Activated CD8-positive, alpha-beta T cell treated with anti-CD3 and anti-CD28 coated beads for 36 hours (primary cell): Measurements from ENCODE around the gene CSRNP3. TPM values are rescaled to one million over a fixed set of nuclear protein-coding genes. Genes with fewer than 3 reads are reported as not detected.

Experiments
- ATAC-seq: fragments of 200-7000 bp; cut with Tn5 transposase; one replicate; pipeline ENCODE4 v1.10.0; 2021; ENCODE audit warnings: mild to moderate bottlenecking, moderate library complexity
- CTCF ChIA-PET: fragments of 350-600 bp; sonication (Branson Sonifier 250); formaldehyde crosslinking; loops from one replicate; lab custom pipeline; 2021; ENCODE audit warnings: antibody characterized with exemption; lab: Charles Lee
- POLR2A ChIA-PET: fragments of 350-600 bp; sonication (Branson Sonifier 250); formaldehyde crosslinking; loops from one replicate; lab custom pipeline; 2021; ENCODE audit warnings: antibody characterized with exemption; lab: Charles Lee
- DNase-seq: peaks from one replicate; pipeline ENCODE4 v3.0.0-alpha.2; 2020
- H3K27ac Mint-ChIP-seq: one replicate; pipeline ENCODE4 v1.8.0; 2021; ENCODE audit warnings: mild to moderate bottlenecking, mixed read lengths
- H3K27me3 Mint-ChIP-seq: one replicate; pipeline ENCODE4 v1.8.0; 2021; ENCODE audit warnings: mixed read lengths
- H3K36me3 Mint-ChIP-seq: one replicate; pipeline ENCODE4 v1.8.0; 2021; ENCODE audit warnings: low read depth, mixed read lengths
- H3K4me1 Mint-ChIP-seq: one replicate; pipeline ENCODE4 v1.8.0; 2021; ENCODE audit warnings: low read depth, mixed read lengths
- H3K4me3 Mint-ChIP-seq: one replicate; pipeline ENCODE4 v1.8.0; 2021; ENCODE audit warnings: mild to moderate bottlenecking, moderate library complexity, mixed read lengths
- H3K9me3 Mint-ChIP-seq: one replicate; pipeline ENCODE4 v1.8.0; 2021; ENCODE audit warnings: mixed read lengths
- CTCF ChIP-seq: fragments of 200-600 bp; IDR thresholded peaks from one replicate; pipeline ENCODE4 v1.8.0; 2022; ENCODE audit warnings: antibody characterized with exemption, mild to moderate bottlenecking
- intact Hi-C: fragments of 100-400 bp; cut with micrococcal nuclease; formaldehyde crosslinking; loops from one replicate; pipeline ENCODE4 v1.10.0; 2022
- total RNA-seq, 2 experiments: library from RNA; stranded (reverse); gene quantifications; one replicate each; pipeline ENCODE4 v1.2.3, GENCODE V29; 2021

CSRNP3 gene
- total RNA-seq, 2 experiments from 2014 or later, result not detected

GRCh38 chr2:165466386-165466785 lies 3.1 kb upstream of the CSRNP3 start:
- Mint-ChIP-seq H3K36me3 (no peaks in the 10 kb centered on the region), H3K4me3 (no peak overlapping the region), H3K27me3 (peaks cover 2% of the 10 kb centered on the region), H3K4me1 (no peaks in the 10 kb centered on the region), H3K27ac (no peak overlapping the region), H3K9me3 (no peaks in the 10 kb centered on the region)
- DNase-seq (no peak), ATAC-seq (no peak)
- ChIA-PET CTCF (no interaction called here), POLR2A (no interaction called here)
- TF ChIP-seq CTCF, result no peak
- intact Hi-C loops, result no loop called here

GRCh38 chr2:165467921-165468320 lies 1.6 kb upstream of the CSRNP3 start:
- peaks cover 2% of the 10 kb centered on the region for H3K27me3 Mint-ChIP-seq
- no peaks in the 10 kb centered on the region for H3K9me3 Mint-ChIP-seq
- POLR2A ChIA-PET, result no interaction called here
- no peaks in the 10 kb centered on the region for H3K36me3 Mint-ChIP-seq
- intact Hi-C loops, result no loop called here
- ATAC-seq (no peak), DNase-seq (no peak)
- no peaks in the 10 kb centered on the region for H3K4me1 Mint-ChIP-seq
- no peak overlapping the region for H3K27ac Mint-ChIP-seq
- H3K4me3 Mint-ChIP-seq, result no peak overlapping the region
- TF ChIP-seq CTCF, result no peak
- CTCF ChIA-PET, result no interaction called here

- ChIA-PET POLR2A (no interaction called here), CTCF (no interaction called here)
- H3K36me3 Mint-ChIP-seq, result no peaks in the 10 kb centered on the region
- no peaks in the 10 kb centered on the region for H3K9me3 Mint-ChIP-seq
- H3K4me1 Mint-ChIP-seq, result no peaks in the 10 kb centered on the region
- ATAC-seq (no peak), DNase-seq (no peak)
- no peak for TF ChIP-seq CTCF
- no peak overlapping the region for H3K4me3 Mint-ChIP-seq
- H3K27ac Mint-ChIP-seq, result no peak overlapping the region
- intact Hi-C loops, result no loop called here
- peaks cover 4% of the 10 kb centered on the region for H3K27me3 Mint-ChIP-seq
These were observed 863 bp downstream of the CSRNP3 start for GRCh38 chr2:165470361-165470760.

GRCh38 chr2:165471349-165471950 lies 2.0 kb downstream of the CSRNP3 start:
- Mint-ChIP-seq H3K4me3 (no peak overlapping the region), H3K9me3 (no peaks in the 10 kb centered on the region), H3K4me1 (no peaks in the 10 kb centered on the region), H3K36me3 (no peaks in the 10 kb centered on the region), H3K27me3 (peaks cover 5% of the 10 kb centered on the region), H3K27ac (no peak overlapping the region)
- ChIA-PET POLR2A (no interaction called here), CTCF (no interaction called here)
- no peak for TF ChIP-seq CTCF
- no peak for DNase-seq
- ATAC-seq, result no peak
- intact Hi-C loops, result no loop called here

GRCh38 chr2:165472922-165473321 lies 3.4 kb downstream of the CSRNP3 start:
- intact Hi-C loops, result no loop called here
- DNase-seq, result no peak
- no peak overlapping the region for H3K4me3 Mint-ChIP-seq
- no peaks in the 10 kb centered on the region for H3K4me1 Mint-ChIP-seq
- H3K27ac Mint-ChIP-seq, result no peak overlapping the region
- H3K9me3 Mint-ChIP-seq, result no peaks in the 10 kb centered on the region
- no peaks in the 10 kb centered on the region for H3K36me3 Mint-ChIP-seq
- H3K27me3 Mint-ChIP-seq, result peaks cover 3% of the 10 kb centered on the region
- POLR2A ChIA-PET, result no interaction called here
- CTCF ChIA-PET, result no interaction called here
- no peak for TF ChIP-seq CTCF
- no peak for ATAC-seq
